GM12875 (cell line): ENCODE results near the gene RAP1GAP.

ENCODE experiments used
- H3K4me3 ChIP-seq: one replicate; pipeline ENCODE4 v1.5.1; 2011; ENCODE audit warnings: low read depth, low read length, control low read depth
- CTCF ChIP-seq: IDR thresholded peaks from 2 replicates; pipeline ENCODE4 v1.5.1; 2011; ENCODE audit warnings: low read depth, mild to moderate bottlenecking, control low read depth, inconsistent platforms, low read length, moderate library complexity, borderline replicate concordance; ENCODE audit not compliant: insufficient read depth

Gene RAP1GAP

GRCh38 chr1:21560916-21561638 lies 108.1 kb downstream of the RAP1GAP start:
- no peak for TF ChIP-seq CTCF
- no peak overlapping the region for H3K4me3 ChIP-seq

- no peak overlapping the region for H3K4me3 ChIP-seq
- TF ChIP-seq CTCF = no peak
Observed at GRCh38 chr1:21559788-21560567, 109.2 kb downstream of the RAP1GAP start.

- no peak overlapping the region for H3K4me3 ChIP-seq
- no peak for TF ChIP-seq CTCF
Observed at GRCh38 chr1:21553116-21553926, 115.8 kb downstream of the RAP1GAP start.

GRCh38 chr1:21552715-21553114 lies 116.4 kb downstream of the RAP1GAP start:
- TF ChIP-seq CTCF = no peak
- H3K4me3 ChIP-seq = no peak overlapping the region

GRCh38 chr1:21550866-21551475 lies 118.2 kb downstream of the RAP1GAP start:
- H3K4me3 ChIP-seq = no peak overlapping the region
- TF ChIP-seq CTCF = no peak

- TF ChIP-seq CTCF = no peak
- no peak overlapping the region for H3K4me3 ChIP-seq
Observed at GRCh38 chr1:21550097-21550496, 119.1 kb downstream of the RAP1GAP start.
